H1 (cell line): ENCODE data around the gene GAK. TPM values are rescaled to one million over a fixed set of nuclear protein-coding genes. Genes with fewer than 3 reads are reported as not detected.

Experiments used
- CTCF ChIA-PET: fragments of 300-600 bp; sonication (Branson Sonifier 250); formaldehyde crosslinking; loops from one replicate; lab custom pipeline; 2021; ENCODE audit not compliant: partially characterized antibody; lab: Charles Lee
- POLR2A ChIA-PET: fragments of 300-600 bp; sonication (Branson Sonifier 250); formaldehyde crosslinking; loops from one replicate; lab custom pipeline; 2021; ENCODE audit warnings: inconsistent platforms; ENCODE audit not compliant: partially characterized antibody; lab: Charles Lee
- DNase-seq, 2 experiments: peaks; one replicate each; pipeline versions ENCODE4 v3.0.0 to v3.0.0-alpha.2; 2010 to 2022; ENCODE audit warnings: low spot score in 2 of 2, low read depth in 1 of 2, mixed read lengths in 1 of 2
- FAIRE-seq: peaks from 2 replicates; lab custom pipeline; 2011; peaks lifted over from hg19 to GRCh38; lab: Jason Lieb, UNC
- H2AFZ ChIP-seq: 2 replicates; pipeline ENCODE4 v1.8.1; 2012; ENCODE audit warnings: low read length, inconsistent platforms
- H2AK5ac ChIP-seq: 2 replicates; pipeline ENCODE4 v1.6.1; 2013; ENCODE audit warnings: low read depth, low read length
- H2BK120ac ChIP-seq: replicated peaks from 2 replicates; pipeline ENCODE3; 2013; ENCODE audit warnings: low read depth, low read length, inconsistent platforms
- H2BK12ac ChIP-seq: 2 replicates; pipeline ENCODE4 v1.6.1; 2013; ENCODE audit warnings: low read depth, low read length
- H2BK15ac ChIP-seq: 2 replicates; pipeline ENCODE4 v1.6.1; 2013; ENCODE audit warnings: low read length
- H2BK20ac ChIP-seq: 2 replicates; pipeline ENCODE4 v1.6.1; 2013; ENCODE audit warnings: low read length
- H2BK5ac ChIP-seq: 2 replicates; pipeline ENCODE4 v1.6.1; 2013; ENCODE audit warnings: low read depth, low read length
- H3K14ac ChIP-seq: 2 replicates; pipeline ENCODE4 v1.6.1; 2013; ENCODE audit warnings: inconsistent platforms; ENCODE audit not compliant: insufficient read length
- H3K18ac ChIP-seq: 2 replicates; pipeline ENCODE4 v1.6.1; 2013; ENCODE audit warnings: low read length; ENCODE audit errors: extremely low read depth
- H3K23ac ChIP-seq: 2 replicates; pipeline ENCODE4 v1.6.1; 2013; ENCODE audit warnings: inconsistent platforms; ENCODE audit not compliant: insufficient read length
- H3K23me2 ChIP-seq: 2 replicates; pipeline ENCODE4 v1.6.1; 2013; ENCODE audit warnings: low read depth, low read length
- H3K27ac ChIP-seq: 2 replicates; pipeline ENCODE4 v1.6.1; 2011; ENCODE audit warnings: low read depth, low read length, inconsistent platforms
- H3K27me3 ChIP-seq, 4 experiments: replicated peaks in 1 of 4; 1 replicate in 1 of 4; 2 replicates in 3 of 4; pipeline versions ENCODE4 v1.6.1 to v1.8.1; 2011 to 2013; ENCODE audit warnings: low read length in 3 of 4, mild to moderate bottlenecking in 3 of 4, inconsistent platforms in 2 of 4, mixed read lengths in 2 of 4, moderate library complexity in 1 of 4; ENCODE audit not compliant: control insufficient read depth in 3 of 4, insufficient read depth in 3 of 4; ENCODE audit errors: extremely low read depth in 1 of 4
- H3K36me3 ChIP-seq, 4 experiments: 2 replicates each; pipeline versions ENCODE4 v1.6.1 to v1.8.1; 2011 to 2013; ENCODE audit warnings: mild to moderate bottlenecking in 4 of 4, low read length in 3 of 4, moderate library complexity in 2 of 4, control low read depth in 1 of 4, inconsistent platforms in 1 of 4; ENCODE audit not compliant: insufficient read depth in 4 of 4, control insufficient read depth in 2 of 4
- H3K4ac ChIP-seq: replicated peaks from 2 replicates; pipeline ENCODE3; 2013; ENCODE audit warnings: low read length, low read depth, mixed read lengths, inconsistent platforms; ENCODE audit not compliant: insufficient read length
- H3K4me1 ChIP-seq, 4 experiments: replicated peaks in 1 of 4; 1 replicate in 1 of 4; 2 replicates in 3 of 4; pipeline versions ENCODE4 v1.6.1 to v1.8.1; 2011 to 2013; ENCODE audit warnings: low read length in 3 of 4, inconsistent platforms in 2 of 4, mixed read lengths in 1 of 4; ENCODE audit not compliant: insufficient read depth in 4 of 4, control insufficient read depth in 3 of 4
- H3K4me2 ChIP-seq, 2 experiments: 2 replicates each; pipeline versions ENCODE4 v1.6.1 to v1.8.1; 2011 to 2013; ENCODE audit warnings: low read depth in 2 of 2, low read length in 2 of 2, control low read depth in 1 of 2, inconsistent platforms in 1 of 2, mild to moderate bottlenecking in 1 of 2; ENCODE audit not compliant: insufficient read depth in 1 of 2
- H3K4me3 ChIP-seq, 4 experiments: fragments of 200-600, 300-600 bp in 1 of 4; sonication (generic), shearing (Covaris generic), sonication (Bioruptor Twin) in 1 of 4; 2 replicates each; pipeline versions ENCODE4 v1.5.1 to v1.8.1; 2011 to 2016; ENCODE audit warnings: low read length in 4 of 4, low read depth in 3 of 4, control low read depth in 2 of 4, inconsistent platforms in 2 of 4, mild to moderate bottlenecking in 2 of 4, mixed read lengths in 1 of 4, moderate library complexity in 1 of 4; ENCODE audit not compliant: insufficient read depth in 2 of 4; ENCODE audit errors: extremely low read depth in 1 of 4
- H3K56ac ChIP-seq: replicated peaks from 2 replicates; pipeline ENCODE3; 2013; ENCODE audit warnings: low read depth, mild to moderate bottlenecking, mixed read lengths, low read length, inconsistent platforms; ENCODE audit not compliant: insufficient read length
- H3K79me1 ChIP-seq: 2 replicates; pipeline ENCODE4 v1.6.1; 2013; ENCODE audit warnings: low read depth, low read length, control low read depth
- H3K79me2 ChIP-seq, 2 experiments: 2 replicates each; pipeline versions ENCODE4 v1.6.1 to v1.8.1; 2012 to 2013; ENCODE audit warnings: low read length in 2 of 2, mild to moderate bottlenecking in 2 of 2, inconsistent platforms in 1 of 2; ENCODE audit not compliant: insufficient read depth in 2 of 2, control insufficient read depth in 1 of 2
- H3K9ac ChIP-seq, 4 experiments: replicated peaks in 1 of 4; 1 replicate in 1 of 4; 2 replicates in 3 of 4; pipeline versions ENCODE4 v1.6.1 to v1.8.1; 2011 to 2013; ENCODE audit warnings: low read depth in 3 of 4, low read length in 3 of 4, control low read depth in 2 of 4, mild to moderate bottlenecking in 2 of 4, moderate library complexity in 2 of 4, inconsistent platforms in 1 of 4; ENCODE audit errors: extremely low read depth in 1 of 4
- H3K9me3 ChIP-seq, 2 experiments: 2 replicates each; pipeline versions ENCODE4 v1.6.1 to v1.8.1; 2012 to 2013; ENCODE audit warnings: mild to moderate bottlenecking in 2 of 2, moderate library complexity in 2 of 2, control low read depth in 1 of 2, inconsistent platforms in 1 of 2, low read depth in 1 of 2, low read length in 1 of 2, mixed read lengths in 1 of 2; ENCODE audit not compliant: insufficient read depth in 2 of 2
- H4K20me1 ChIP-seq, 2 experiments: replicated peaks in 1 of 2; 2 replicates each; pipeline versions ENCODE3 to v1.8.1; 2011 to 2013; ENCODE audit warnings: inconsistent platforms in 2 of 2, low read length in 2 of 2, mild to moderate bottlenecking in 1 of 2; ENCODE audit not compliant: insufficient read depth in 2 of 2, control insufficient read depth in 1 of 2
- H4K5ac ChIP-seq: 2 replicates; pipeline ENCODE4 v1.6.1; 2013; ENCODE audit warnings: low read length, low read depth, mixed read lengths, inconsistent platforms; ENCODE audit not compliant: insufficient read length
- H4K8ac ChIP-seq: 2 replicates; pipeline ENCODE4 v1.8.0; 2013; ENCODE audit warnings: mild to moderate bottlenecking, moderate library complexity, low read length, inconsistent platforms; ENCODE audit not compliant: insufficient read depth; ENCODE audit errors: extremely low read depth
- H4K91ac ChIP-seq: replicated peaks from 2 replicates; pipeline ENCODE3; 2013; ENCODE audit warnings: low read length, mixed read lengths, inconsistent platforms; ENCODE audit not compliant: insufficient read length
- ASH2L ChIP-seq: fragments of 200-600, 300-600 bp; sonication (generic); IDR thresholded peaks from one replicate; pipeline ENCODE4 v1.7.1; 2017; ENCODE audit warnings: low read length
- CBX8 ChIP-seq: fragments of 300-800, 300-1000 bp; sonication (generic); IDR thresholded peaks from 2 replicates; pipeline ENCODE4 v1.7.1; 2016; ENCODE audit warnings: low read depth, low read length, borderline replicate concordance
- CEBPB ChIP-seq: IDR thresholded peaks from 2 replicates; pipeline ENCODE4 v1.6.1; 2012; ENCODE audit warnings: low read depth, low read length
- CHD2 ChIP-seq: IDR thresholded peaks from 2 replicates; pipeline ENCODE4 v1.6.1; 2012; ENCODE audit warnings: low read length, improper control_type of control experiment
- CREB1 ChIP-seq: IDR thresholded peaks from 2 replicates; pipeline ENCODE4 v1.6.1; 2012; ENCODE audit warnings: inconsistent platforms
- EP300 ChIP-seq, 2 experiments: IDR thresholded peaks; 1 replicate in 1 of 2; 2 replicates in 1 of 2; pipeline ENCODE4 v1.6.1; 2011 to 2012; ENCODE audit warnings: low read depth in 2 of 2, low read length in 2 of 2, mild to moderate bottlenecking in 2 of 2, borderline replicate concordance in 1 of 2, inconsistent platforms in 1 of 2, moderate library complexity in 1 of 2
- HDAC6 ChIP-seq: IDR thresholded peaks from one replicate; pipeline ENCODE4 v1.7.1; 2012; ENCODE audit warnings: low read depth, mild to moderate bottlenecking, inconsistent platforms, low read length, moderate library complexity
- SAP30 ChIP-seq: fragments of 300-600 bp; sonication (generic); IDR thresholded peaks from 2 replicates; pipeline ENCODE4 v1.7.1; 2012; ENCODE audit warnings: low read length, moderate library complexity, mild to moderate bottlenecking, inconsistent platforms; ENCODE audit not compliant: insufficient read depth, insufficient replicate concordance
- SIX5 ChIP-seq: IDR thresholded peaks from 2 replicates; pipeline ENCODE4 v1.6.1; 2011; ENCODE audit warnings: mild to moderate bottlenecking, low read depth, low read length
- SP4 ChIP-seq: IDR thresholded peaks from 2 replicates; pipeline ENCODE4 v1.6.1; 2012; ENCODE audit warnings: low read length, inconsistent platforms
- SRF ChIP-seq: IDR thresholded peaks from 2 replicates; pipeline ENCODE4 v1.6.1; 2011; ENCODE audit warnings: mild to moderate bottlenecking, low read depth, low read length, moderate library complexity
- TAF1 ChIP-seq: IDR thresholded peaks from 2 replicates; pipeline ENCODE4 v1.6.1; 2011; ENCODE audit warnings: mild to moderate bottlenecking, low read depth, low read length
- WGBS, 2 experiments: shearing (Covaris generic) in 1 of 2; methylation state at CpG; one replicate each; pipeline versions ENCODE4 v1.1.6 to v1.1.7; 2013 to 2015; ENCODE audit warnings: low lambda C conversion rate in 2 of 2, mixed read lengths in 2 of 2, inconsistent platforms in 1 of 2, low coverage in 1 of 2, missing lambda C conversion rate in 1 of 2; ENCODE audit not compliant: insufficient replicate concordance in 2 of 2, insufficient coverage in 1 of 2, insufficient read length in 1 of 2; ENCODE audit errors: extremely low coverage in 1 of 2, missing lambda C conversion rate in 1 of 2; 5-methylcytosine and 5-hydroxymethylcytosine counted together
- polyA plus RNA-seq, 7 experiments: library from polyadenylated mRNA; depleted of rRNA in 3 of 7; stranded (reverse) in 5 of 7; unstranded in 2 of 7; fragments of >200 nt in 5 of 7; fragments of 200-250 nt in 2 of 7; gene quantifications; 1 replicate in 5 of 7; 2 replicates in 1 of 7; 4 replicates in 1 of 7; pipeline versions ENCODE4 v1.2.1 to v1.2.3, GENCODE V29; 2011 to 2013; ENCODE audit warnings: missing spikeins in 2 of 7, mixed read lengths in 2 of 7
- total RNA-seq: library from RNA; stranded (reverse); fragmentation: NEBNext Ultra II Directional; extraction: Animal tissue kit (Norgen Biotek cat#: 25700); gene quantifications from 2 replicates; pipeline ENCODE4 v1.2.1, GENCODE V29; 2021

The GAK gene
- total and polyA plus RNA-seq, 2 of the 8 experiments (the other 6 are each of a cell fraction or from before 2014, with no cell fraction given) = 31.5 to 70.8 TPM

GRCh38 chr4:911221-911751 lies 20.8 kb downstream of the GAK start:
- H3K14ac ChIP-seq = no peak overlapping the region
- no peak overlapping the region for H3K9ac ChIP-seq
- TF ChIP-seq ASH2L = no peak
- no peak for TF ChIP-seq SIX5
- TF ChIP-seq SRF = no peak
- no peak for TF ChIP-seq CHD2
- TF ChIP-seq CEBPB = no peak
- TF ChIP-seq TAF1 = no peak
- TF ChIP-seq EP300 (IDR thresholded peaks at IDR 0.05; ENCODE audit: borderline replicate concordance in 1 of 2, low read depth in 2 of 2, low read length in 2 of 2) = no peak
- TF ChIP-seq SP4 = no peak
- TF ChIP-seq CREB1 = no peak
- no peak for TF ChIP-seq SAP30
- no peak for TF ChIP-seq HDAC6
- TF ChIP-seq CBX8 = no peak
- peaks cover 3 to 20% of the 10 kb centered on the region in 2 experiments for H3K79me2 ChIP-seq
- CTCF ChIA-PET = interaction anchor here (1.0 to 1.4 kb wide), 6 partner anchors 14 to 478 kb away, joined by 3 to 4 read pairs (median 3); no protein-coding TSS in a partner anchor
- no peak overlapping the region for H3K4me3 ChIP-seq
- peaks cover 0 to under 1% of the 10 kb centered on the region in 2 experiments; a peak in 1 of 4 replicates for H3K9me3 ChIP-seq
- no peak overlapping the region for H2BK20ac ChIP-seq
- no peaks in the 10 kb centered on the region for H3K27me3 ChIP-seq
- no peak overlapping the region; the same call in none of the 2 replicates for H4K8ac ChIP-seq
- WGBS, 2 experiments = 96% methylated on average over 23 of the region's 23 CpGs; no CpG with 5 or more reads in 1 of the 2 experiments
- no peak overlapping the region for H2BK5ac ChIP-seq
- H3K23me2 ChIP-seq = no peaks in the 10 kb centered on the region
- peaks cover 0 to 8% (median 3%) of the 10 kb centered on the region in 4 experiments; a peak in 3 of 8 replicates for H3K36me3 ChIP-seq
- no peak overlapping the region for H2AK5ac ChIP-seq
- no peak overlapping the region for H2BK120ac ChIP-seq
- H2AFZ ChIP-seq = no peak overlapping the region
- H3K27ac ChIP-seq = no peak overlapping the region
- H3K4ac ChIP-seq = no peak overlapping the region
- no peak overlapping the region for H4K5ac ChIP-seq
- H4K91ac ChIP-seq = no peak overlapping the region
- H2BK12ac ChIP-seq = no peak overlapping the region
- FAIRE-seq = no peak
- no peak overlapping the region for H3K18ac ChIP-seq
- no peak overlapping the region for H3K56ac ChIP-seq
- POLR2A ChIA-PET = no interaction called here
- no peak overlapping the region for H2BK15ac ChIP-seq
- H3K79me1 ChIP-seq = peaks cover under 1% of the 10 kb centered on the region
- H3K4me2 ChIP-seq = no peak overlapping the region
- H4K20me1 ChIP-seq = peaks cover 2 to 4% of the 10 kb centered on the region in 2 experiments
- H3K23ac ChIP-seq = no peak overlapping the region
- no peak for DNase-seq
- H3K4me1 ChIP-seq = no peaks in the 10 kb centered on the region
